ENCODE data around the gene TENT4A.

The TENT4A gene

DNA sequence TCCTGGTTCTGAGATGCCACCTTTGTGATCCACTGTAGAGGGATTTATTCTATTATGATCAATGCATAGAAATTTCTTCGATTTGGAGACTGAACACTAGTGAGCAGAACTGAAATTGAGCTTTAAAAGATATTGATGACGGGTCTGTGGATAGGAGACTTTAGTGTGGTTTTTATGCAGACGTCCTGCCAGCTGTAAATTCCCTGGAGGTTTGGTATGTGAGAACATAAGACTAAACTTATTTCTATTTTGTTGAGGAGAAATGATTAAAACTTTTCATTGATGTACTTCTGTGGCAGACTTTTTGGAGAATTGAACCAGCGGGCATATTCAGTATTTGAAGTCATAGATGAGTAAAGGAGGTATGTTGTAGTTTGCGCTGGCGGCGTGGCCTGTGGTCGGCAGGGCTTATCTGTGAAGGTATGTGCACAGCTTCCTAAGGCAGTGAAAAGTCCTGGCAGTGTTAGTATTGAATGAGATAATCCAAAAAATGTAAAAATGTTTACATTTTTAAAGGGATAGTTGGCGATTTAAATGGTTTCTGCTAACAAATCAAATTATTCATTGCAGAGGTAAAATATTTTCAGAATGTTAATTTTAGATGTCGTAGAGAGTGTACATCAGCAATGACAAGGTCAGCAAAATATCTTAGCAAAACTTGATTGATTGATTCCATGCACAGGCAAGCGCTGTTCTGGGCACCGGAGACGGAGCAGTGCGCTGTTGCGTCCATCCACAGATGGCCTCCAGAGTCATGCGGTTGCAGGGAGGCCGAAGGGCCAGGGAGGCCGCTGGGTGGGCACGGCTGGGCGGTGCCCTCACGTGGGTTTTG lies 20.4 kb downstream of the TENT4A start:
- no peak for DNase-seq (ENCODE audit: low spot score)

DNA sequence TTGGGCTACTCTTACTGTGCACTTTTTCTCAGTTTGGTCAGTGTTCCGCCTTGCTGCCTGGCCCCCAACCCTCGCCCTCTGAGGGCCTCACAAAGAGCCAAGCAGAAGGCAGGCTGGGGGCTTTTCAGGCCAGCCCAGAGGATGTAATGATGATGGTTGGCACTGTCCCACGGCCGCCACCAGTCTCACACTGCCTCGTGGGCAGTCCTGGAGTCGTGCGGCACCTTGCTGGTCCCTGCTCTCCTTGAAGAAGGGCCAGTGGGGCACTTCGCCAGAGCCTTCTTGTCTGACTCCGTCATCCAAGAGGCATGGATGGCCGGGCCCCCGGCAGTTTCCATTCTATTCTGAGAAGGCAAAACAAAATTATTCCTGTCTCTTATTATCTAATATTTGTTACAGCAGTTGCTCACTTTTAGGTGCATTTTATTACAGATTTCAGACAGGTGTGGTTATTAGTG lies 21.0 kb downstream of the TENT4A start:
- DNase-seq (ENCODE audit: low spot score): peak; percentile 71

DNA sequence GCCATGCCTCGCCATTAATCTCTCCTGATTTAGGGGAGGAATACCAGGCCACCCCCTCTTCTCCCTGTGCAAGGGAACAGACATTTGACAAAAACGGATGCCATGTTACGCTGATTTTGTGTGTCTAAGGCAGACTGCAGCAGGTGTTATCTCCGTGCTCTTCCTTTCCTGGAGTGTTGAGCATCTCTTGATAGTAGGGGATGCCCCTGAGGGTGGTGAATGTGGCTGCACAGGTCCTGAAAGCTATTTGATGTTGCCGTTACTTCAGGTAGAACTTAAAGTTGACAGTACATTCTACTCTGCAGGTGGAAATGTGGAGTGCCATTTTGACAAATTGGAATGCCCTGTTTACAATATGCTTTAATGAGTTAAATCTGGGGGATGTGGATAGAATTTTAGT lies 21.5 kb downstream of the TENT4A start:
- no peak for DNase-seq (ENCODE audit: low spot score)

DNA sequence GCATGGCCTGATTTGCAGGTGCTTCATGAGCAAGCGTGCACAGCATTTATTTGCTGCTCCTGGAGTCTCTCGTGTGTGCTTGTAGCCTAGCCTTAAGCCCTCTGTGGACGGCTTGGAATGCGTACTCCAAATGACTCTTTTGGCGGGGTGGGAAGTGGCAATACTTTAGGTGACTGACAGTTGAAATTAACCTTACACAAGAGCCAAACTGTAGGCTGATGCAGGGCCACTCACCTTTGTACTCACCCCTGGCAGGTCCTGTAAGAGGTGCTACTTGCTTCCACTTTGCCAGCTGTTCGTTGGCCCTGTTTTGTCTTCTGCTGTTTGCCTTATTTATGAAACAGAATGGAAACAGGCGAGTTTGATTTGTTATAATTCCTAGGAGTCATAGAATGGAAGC lies 22.9 kb downstream of the TENT4A start:
- no peak for DNase-seq (ENCODE audit: low spot score)

DNA sequence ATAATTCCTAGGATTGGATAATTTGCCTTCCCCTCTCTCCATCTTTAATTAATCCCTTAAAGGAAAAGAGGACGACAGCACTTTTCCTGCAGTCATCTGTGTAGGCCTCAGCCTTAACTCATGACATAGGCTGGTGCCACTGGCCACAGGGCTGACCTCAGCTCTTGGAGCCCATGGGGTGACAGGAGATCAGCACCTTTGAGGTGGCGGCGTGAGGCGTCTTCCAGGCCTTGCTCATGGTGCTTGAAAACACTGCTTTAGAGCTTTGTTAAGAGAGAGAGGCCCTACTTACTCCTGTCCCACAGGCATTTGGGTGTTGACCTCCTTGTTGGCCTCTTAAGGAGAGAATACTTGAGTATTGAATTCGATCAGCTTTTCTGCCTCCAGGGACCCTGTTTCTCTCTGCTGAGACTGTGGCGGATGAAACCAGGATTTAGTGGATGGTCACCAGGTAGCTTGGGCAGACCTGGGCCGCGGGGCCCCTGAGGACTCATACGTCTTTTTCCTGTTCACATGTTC lies 23.4 kb downstream of the TENT4A start:
- no peak for DNase-seq (ENCODE audit: low spot score)

DNA sequence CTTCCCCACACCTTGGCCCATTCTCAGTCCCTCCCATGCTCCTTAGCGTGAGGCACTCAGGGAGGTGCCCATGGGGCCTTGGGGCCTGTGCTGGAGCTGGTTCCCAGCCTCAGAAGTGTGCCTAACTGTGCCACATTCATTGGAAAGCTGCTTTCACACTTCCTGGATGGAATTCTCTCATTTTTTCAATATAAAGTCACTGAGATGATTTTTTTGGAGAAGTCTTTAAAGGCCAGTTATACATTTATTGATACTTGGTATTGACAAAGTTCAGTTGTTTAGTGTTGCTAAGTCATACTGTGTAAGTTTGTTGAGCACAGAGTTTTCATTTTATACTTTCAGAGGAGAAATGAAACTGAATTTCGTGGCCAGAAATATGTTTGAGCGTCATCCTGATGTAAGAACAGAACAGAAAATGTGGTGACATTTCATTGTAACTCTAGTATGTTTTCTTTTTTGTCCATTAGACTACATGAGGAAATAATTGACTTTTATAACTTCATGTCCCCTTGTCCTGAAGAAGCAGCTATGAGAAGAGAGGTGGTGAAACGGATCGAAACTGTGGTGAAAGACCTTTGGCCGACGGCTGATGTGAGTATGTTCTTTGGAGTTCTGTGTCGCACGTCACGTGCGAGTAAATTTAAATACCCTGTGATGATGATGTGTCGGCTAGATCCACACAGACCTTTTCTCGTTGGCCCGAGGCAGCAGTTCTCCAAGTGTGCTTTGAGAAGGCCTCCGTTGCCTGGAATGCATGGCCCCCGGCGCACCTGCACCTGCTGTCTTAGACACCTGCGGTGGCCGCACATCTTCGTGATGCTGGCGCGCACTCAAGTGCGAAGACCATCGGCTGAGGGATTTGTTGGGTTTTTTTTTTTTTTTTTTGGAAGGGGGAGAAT lies 24.1 kb downstream of the TENT4A start:
- no peak for DNase-seq (ENCODE audit: low spot score)

DNA sequence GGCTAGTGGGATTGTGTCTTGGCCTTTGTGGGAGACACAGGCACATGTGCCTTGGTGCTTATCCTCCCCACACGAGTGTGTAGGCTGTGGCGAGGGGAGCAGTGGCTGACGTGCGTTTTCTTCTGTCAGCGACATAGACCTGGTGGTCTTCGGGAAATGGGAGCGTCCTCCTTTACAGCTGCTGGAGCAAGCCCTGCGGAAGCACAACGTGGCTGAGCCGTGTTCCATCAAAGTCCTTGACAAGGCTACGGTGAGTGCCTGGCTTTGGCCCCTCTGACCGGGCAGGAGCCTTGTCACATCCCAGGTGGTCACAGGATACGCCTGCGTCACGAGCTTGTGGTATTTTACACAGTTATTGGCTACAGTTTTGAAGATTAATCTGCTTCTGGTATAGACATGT lies 26.4 kb downstream of the TENT4A start:
- no peak for DNase-seq (ENCODE audit: low spot score)

DNA sequence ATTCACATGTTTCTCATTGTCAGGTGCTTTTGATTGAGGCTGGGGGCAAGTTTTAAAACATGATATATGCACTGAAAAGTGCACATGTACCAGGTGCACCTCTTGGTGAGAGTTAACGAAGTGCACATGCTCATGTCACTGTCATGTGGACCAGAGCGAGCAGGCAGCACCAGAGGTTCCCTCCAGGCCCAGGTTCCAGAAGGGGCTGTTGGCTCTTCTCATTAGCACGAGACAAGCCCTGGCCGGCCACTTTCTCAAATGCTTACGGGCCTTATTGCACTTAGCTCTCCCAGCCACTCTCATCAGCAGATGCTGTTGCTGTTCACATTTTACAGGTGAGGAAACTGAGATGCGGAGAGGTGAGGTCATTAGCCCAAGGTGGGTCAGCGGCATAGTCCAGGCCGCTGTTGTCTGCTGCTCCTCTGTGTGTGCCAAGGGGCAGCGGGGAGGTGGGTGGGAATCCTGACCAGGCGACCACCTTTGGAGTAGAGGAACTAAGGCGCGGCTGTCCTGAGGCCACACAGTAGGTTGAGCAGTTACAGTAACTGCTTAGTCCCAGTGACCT lies 27.4 kb downstream of the TENT4A start:
- DNase-seq (ENCODE audit: low spot score): no peak

DNA sequence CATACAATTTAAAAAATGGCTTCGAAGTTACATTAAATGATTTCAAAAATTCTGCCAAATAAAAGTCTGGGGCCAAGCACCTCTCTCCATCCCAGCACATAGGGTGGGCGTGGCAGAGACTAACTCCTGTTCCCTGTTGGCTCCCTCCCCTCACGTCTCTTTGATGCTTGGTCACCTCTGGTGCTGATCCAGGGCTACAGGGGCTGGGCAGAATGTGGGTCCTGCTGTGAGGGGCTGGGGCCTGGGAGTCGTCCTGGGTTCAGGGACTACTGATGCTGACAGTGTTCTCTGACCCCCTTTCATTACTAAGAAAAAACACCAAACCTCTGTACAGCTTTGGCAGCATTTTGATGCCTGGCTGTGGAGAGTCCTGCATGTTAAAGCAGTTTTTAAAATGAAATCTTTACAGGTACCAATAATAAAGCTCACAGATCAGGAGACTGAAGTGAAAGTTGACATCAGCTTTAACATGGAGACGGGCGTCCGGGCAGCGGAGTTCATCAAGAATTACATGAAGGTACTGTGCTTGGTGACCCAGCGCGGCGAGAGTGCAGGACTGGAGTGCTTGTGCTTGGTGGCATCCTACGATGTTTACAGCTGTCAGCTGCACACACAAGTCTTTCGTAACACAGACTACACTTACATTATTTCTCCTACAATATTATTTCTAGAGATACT lies 29.0 kb downstream of the TENT4A start:
- DNase-seq (ENCODE audit: low spot score): no peak

DNA sequence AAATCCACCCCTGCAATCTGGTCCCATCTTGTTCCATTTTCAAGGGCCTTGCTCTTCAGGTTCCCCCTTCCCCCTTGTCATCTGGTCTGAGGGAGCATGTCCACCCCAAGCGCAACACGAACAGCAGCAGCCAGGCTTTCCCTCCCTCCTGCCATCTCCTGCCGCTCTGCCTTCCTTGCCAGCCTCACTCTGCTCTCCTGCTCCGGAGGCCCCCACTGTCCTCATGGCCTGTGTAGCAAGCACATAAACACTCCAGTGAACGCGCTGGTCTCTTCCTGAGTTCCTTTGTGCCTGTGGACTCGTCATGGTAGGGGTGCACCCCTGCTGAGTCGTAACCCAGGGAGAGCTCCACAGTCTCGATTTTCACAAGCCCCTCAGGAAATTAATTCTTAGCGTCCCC lies 29.9 kb downstream of the TENT4A start:
- DNase-seq (ENCODE audit: low spot score): peak; percentile 62

DNA sequence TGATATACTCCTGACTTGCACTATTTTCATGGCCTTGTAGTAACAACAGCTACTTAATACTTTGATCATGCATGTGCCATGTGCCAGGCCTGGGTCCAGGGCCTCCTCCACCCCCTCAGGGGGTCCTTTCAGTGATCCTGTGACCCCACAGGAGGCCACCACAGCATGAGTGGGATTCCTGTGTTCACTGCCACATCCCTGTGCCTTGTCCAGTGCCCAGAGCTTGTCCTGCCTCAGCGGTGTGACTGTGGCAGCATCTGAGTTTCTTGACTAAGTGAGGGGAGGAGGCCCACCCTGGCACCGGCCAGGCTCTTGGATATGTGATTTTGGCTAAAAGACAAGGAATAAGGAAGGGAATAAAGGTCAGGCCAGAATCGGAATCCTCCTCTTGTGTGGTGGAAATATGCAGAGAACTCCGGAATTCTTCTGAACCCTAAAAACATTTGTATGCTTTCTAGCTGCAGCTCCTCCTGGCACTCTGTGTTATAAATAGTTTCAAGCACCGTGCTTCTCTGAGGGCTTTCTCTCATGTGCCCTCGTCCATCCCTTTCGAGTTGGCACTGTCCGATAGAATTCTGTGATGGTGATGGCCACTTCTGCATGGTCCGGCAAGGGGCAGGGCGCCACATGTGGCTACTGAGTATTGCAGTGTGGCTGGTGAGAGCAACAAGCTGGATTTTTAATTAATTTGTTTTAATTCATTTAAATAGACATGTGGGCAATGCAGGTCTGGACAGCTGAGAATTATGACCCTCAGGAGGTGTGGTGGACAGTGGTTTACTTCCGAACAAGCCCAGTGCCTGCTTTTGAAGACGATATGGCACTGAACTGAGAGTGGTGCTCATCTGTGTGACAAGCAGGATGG lies 31.8 kb downstream of the TENT4A start:
- DNase-seq (ENCODE audit: low spot score): no peak

DNA sequence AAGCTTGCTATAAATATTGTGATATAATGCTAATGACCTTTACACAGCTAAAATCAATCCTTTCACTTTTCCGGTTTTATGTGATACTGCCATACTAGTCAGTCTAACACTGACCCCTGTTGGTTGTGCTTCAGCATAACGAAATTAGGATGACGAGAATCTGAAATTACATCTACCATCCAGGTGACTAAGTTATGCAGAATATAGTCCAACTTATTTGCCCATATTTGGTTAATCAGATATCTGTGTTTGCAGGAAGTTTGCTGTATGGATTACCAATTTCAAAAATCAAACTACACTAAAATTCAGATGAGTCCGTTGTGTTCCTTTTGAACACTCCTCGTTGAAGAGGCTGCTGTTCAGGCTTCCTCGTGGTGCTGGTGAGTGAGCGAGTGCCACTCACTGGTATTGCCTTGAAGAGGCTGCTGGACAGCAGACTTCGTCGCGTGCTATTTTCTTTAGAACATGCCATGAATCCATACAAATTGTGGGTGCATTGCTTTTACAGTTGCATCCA lies 32.5 kb downstream of the TENT4A start:
- peak; percentile 71 for DNase-seq (ENCODE audit: low spot score)

DNA sequence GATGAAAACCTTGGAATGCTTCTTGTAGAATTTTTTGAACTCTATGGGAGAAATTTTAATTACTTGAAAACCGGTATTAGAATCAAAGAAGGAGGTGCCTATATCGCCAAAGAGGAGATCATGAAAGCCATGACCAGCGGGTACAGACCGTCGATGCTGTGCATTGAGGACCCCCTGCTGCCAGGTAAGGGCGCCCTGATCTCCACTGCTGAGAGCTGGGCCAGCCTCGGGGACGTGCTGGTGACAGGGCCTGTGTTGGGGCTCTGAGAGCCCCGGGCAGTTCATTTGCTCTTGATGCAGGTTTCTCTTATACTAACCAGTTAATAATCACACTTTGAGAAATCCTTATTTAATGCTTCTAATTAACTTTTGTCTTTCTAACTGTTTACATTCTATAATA lies 33.0 kb downstream of the TENT4A start:
- DNase-seq (ENCODE audit: low spot score): no peak

DNA sequence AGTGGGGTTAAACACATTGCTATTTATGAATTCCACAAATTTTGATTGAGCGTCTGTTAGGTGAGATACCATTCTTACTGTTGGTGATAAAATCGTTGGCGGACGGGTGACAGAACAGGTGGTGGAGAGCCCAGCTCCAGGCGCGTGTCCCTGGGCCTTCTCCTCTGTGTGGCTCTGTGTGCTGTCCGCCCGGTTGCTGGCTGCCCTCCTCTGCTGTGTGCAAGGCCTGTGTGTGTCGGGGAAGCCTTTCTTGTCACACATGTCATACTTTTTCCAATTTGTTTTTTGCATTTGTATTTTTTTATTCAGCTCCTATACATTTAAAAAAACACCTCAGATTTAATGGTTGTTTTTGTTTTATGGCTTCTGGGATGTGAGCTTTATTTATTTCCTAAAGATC lies 33.9 kb downstream of the TENT4A start:
- no peak for DNase-seq (ENCODE audit: low spot score)

DNA sequence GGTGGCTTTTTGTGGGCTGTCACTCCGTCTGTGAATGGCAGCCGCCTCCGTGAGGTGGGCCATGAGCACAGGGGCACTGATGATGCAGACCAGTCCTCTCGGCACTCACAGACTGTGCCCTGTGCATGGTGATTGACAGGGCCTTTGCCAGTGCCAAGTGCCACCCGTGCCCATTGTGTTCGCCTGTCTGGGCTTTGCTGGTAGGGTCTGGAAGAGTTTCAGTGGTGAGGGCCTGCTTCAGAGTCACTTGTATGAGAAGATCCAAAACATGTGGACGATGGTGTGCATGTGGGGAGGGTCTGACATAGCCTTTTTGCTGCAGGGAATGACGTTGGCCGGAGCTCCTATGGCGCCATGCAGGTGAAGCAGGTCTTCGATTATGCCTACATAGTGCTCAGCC lies 34.9 kb downstream of the TENT4A start:
- DNase-seq (ENCODE audit: low spot score): no peak

DNA sequence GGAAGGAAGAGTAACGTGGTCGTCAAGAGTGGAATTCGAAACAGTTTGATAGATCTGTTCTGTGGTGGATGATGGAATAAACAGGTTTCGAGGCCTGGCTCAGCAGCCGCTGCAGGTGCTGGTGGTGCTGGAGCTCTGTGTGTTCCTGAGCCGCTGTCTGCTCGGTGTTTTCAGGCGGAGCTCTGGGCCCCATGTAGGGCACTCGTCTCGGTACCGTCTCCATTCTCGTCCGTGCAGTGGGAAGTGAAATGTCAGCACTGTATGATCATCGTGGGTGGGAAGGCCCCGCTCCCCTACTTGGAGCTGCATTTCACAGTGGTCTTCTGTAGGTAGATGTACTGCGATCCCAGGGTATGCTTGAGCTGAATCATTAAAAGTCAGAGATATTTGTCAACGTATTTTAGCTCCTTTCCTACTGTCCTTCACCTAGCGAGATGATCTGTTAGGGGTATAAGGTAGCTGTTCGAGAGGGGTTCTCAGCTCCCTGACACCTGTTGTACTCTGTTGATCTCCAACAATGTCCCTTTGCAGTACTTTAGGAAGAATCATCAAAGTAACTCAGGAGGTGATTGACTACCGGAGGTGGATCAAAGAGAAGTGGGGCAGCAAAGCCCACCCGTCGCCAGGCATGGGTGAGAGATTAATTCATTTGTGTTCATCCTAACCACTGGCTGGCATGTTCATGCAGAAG lies 35.9 kb downstream of the TENT4A start:
- no peak for DNase-seq (ENCODE audit: low spot score)

DNA sequence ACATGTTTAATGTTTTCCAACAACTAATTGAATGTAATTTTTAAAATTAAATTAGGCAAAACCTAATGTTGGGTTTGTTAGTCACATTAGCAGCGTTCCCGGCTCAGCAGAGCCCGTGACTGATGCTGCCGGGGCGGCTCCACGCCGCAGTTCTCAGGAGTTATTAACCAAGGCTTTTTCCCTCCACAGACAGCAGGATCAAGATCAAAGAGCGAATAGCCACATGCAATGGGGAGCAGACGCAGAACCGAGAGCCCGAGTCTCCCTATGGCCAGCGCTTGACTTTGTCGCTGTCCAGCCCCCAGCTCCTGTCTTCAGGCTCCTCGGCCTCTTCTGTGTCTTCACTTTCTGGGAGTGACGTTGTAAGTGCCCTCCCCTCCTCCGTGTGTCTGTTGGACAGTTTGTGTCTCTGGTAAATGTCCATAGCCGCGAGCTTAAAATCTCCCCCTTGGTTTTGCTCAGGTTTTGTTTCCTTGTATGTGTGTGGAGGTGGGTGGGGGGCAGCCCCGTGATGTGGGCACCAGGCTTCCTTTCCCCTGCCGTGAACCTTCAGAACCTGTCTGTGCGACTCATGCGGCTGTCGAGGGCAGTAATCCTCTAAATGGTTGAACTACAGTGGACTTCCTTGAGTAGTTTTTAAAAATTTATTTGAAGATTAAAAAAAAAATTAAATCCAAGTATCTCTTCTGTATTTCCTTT lies 37.1 kb downstream of the TENT4A start:
- no peak for DNase-seq (ENCODE audit: low spot score)

DNA sequence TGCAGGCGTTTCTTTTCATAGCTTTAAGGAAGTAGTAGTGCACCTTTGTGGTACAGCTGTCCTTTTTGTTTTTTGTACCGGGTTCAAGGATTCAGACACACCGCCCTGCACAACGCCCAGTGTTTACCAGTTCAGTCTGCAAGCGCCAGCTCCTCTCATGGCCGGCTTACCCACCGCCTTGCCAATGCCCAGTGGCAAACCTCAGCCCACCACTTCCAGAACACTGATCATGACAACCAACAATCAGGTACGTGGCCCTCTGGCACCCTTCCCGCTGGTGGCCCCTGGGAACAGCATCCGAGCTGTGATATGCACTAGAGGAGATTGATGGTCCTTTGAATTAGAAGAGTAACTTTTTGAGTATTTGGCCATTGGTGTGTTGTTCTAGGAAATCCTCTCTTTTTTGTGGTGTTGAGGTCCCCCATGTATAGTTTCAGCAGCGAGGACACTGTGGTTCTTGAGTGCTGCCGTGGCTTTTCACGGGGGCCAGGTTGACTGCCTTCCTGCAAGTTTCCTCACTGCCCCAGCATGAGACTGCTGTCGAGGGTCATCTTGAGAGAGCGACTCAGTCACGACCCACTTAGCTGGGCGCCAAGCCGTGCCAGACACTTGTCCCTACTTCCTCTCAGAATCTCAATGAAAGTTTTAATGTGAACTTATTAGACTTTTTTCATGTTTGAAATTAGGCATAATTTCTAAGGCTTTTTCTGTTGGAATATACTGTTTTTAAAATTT lies 37.9 kb downstream of the TENT4A start:
- no peak for DNase-seq (ENCODE audit: low spot score)

DNA sequence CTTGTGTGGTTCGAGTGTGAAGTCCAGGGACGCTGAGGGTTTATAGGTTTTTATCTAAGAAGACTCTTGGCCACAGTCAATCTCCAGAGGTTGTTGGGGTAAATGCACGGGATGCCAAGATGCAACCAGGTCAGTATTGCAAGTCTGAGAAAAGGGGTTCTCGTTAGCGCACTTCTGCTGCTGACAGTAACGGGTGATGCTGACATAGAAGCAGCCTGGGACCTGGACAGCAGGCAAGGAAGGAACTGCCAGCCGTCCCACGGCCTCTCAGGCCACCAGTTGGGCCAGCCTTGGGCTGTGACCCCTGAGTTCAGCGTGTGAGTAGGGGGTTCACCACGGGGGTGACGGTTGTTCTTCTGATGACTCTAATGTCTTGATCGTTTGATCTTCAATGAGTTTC lies 39.0 kb downstream of the TENT4A start:
- no peak for DNase-seq (ENCODE audit: low spot score)

All from cerebellar cortex (tissue), 1 donor.